ENCODE data around the gene TTC39C.
"Not testable (repeated sequence)": the region's sequence is repeated elsewhere in the genome, so short reads cannot be mapped to it uniquely, and the experiment has no call there.

TTC39C gene

GRCh38 chr18:24055009-24055804, 40.7 kb downstream of the TTC39C start:
- DNase-seq = no peak

GRCh38 chr18:24055878-24056277, 41.3 kb downstream of the TTC39C start:
- no peak for DNase-seq

GRCh38 chr18:24056506-24056905, 42.0 kb downstream of the TTC39C start:
- DNase-seq = no peak

- DNase-seq = no peak
Measured at GRCh38 chr18:24057804-24058203, 43.2 kb downstream of the TTC39C start.

- not testable (repeated sequence) for DNase-seq
Measured at GRCh38 chr18:24059385-24059784, 44.8 kb downstream of the TTC39C start.

GRCh38 chr18:24060644-24061043, 46.1 kb downstream of the TTC39C start:
- no peak for DNase-seq

GRCh38 chr18:24063121-24063731, 48.7 kb downstream of the TTC39C start:
- DNase-seq = no peak

- no peak for DNase-seq
Measured at GRCh38 chr18:24064391-24065100, 50.0 kb downstream of the TTC39C start.

- no peak for DNase-seq
Measured at GRCh38 chr18:24065906-24066305, 51.4 kb downstream of the TTC39C start.

GRCh38 chr18:24068945-24069693, 54.6 kb downstream of the TTC39C start:
- no peak for DNase-seq

GRCh38 chr18:24071029-24071428, 56.5 kb downstream of the TTC39C start:
- no peak for DNase-seq

- DNase-seq = no peak
Measured at GRCh38 chr18:24071779-24072178, 57.2 kb downstream of the TTC39C start.

GRCh38 chr18:24072743-24073142, 58.2 kb downstream of the TTC39C start:
- no peak for DNase-seq

GRCh38 chr18:24073791-24074190, 59.2 kb downstream of the TTC39C start:
- no peak for DNase-seq

- not testable (repeated sequence) for DNase-seq
Measured at GRCh38 chr18:24074757-24075156, 60.2 kb downstream of the TTC39C start.

GRCh38 chr18:24075767-24076597, 61.4 kb downstream of the TTC39C start:
- peak; percentile 68 to 69 for DNase-seq

- DNase-seq = no peak
Measured at GRCh38 chr18:24076950-24077349, 62.4 kb downstream of the TTC39C start.

- no peak for DNase-seq
Measured at GRCh38 chr18:24078391-24078790, 63.8 kb downstream of the TTC39C start.

- no peak for DNase-seq
Measured at GRCh38 chr18:24080861-24081260, 66.3 kb downstream of the TTC39C start.

GRCh38 chr18:24083550-24083949, 69.0 kb downstream of the TTC39C start:
- no peak for DNase-seq

GRCh38 chr18:24086082-24086481, 71.5 kb downstream of the TTC39C start:
- no peak for DNase-seq

GRCh38 chr18:24089076-24089475, 74.5 kb downstream of the TTC39C start:
- no peak for DNase-seq

Measured in stimulated activated CD4-positive, alpha-beta T cell treated with anti-CD3 and anti-CD28 coated beads, Interleukin-2, amount 100 ng/mL, for 48 hours (primary cell).